Panc1 (cell line): ENCODE data around the gene RAG1. TPM values are rescaled to one million over a fixed set of nuclear protein-coding genes. Genes with fewer than 3 reads are reported as not detected.

Experiments
- ATAC-seq: fragments of 200-7000 bp; cut with Tn5 transposase; 2 replicates; pipeline ENCODE4 v1.9.1; 2020; ENCODE audit warnings: mild to moderate bottlenecking, moderate library complexity
- BruUV-seq: library from RNA; stranded (reverse); fragments of 400-500 nt; replicated peaks from 2 replicates; lab custom pipeline; 2021; lab: Mats Ljungman, UMichigan
- CTCF ChIA-PET: fragments of 300-600 bp; sonication (Branson Sonifier 250); formaldehyde crosslinking; loops from one replicate; lab custom pipeline; 2022; ENCODE audit warnings: antibody characterized with exemption; lab: Charles Lee
- POLR2A ChIA-PET: fragments of 300-600 bp; sonication (Branson Sonifier 250); formaldehyde crosslinking; loops from one replicate; lab custom pipeline; 2022; ENCODE audit warnings: antibody characterized with exemption; lab: Charles Lee
- DNase-seq: peaks from one replicate; pipeline ENCODE4 v3.0.0-alpha.2; 2010; ENCODE audit warnings: low read depth, low spot score
- H3K27ac ChIP-seq: 2 replicates; pipeline ENCODE4 v1.5.1; 2011; ENCODE audit warnings: mild to moderate bottlenecking, low read length, inconsistent platforms
- H3K27me3 ChIP-seq: fragments of 200-500 bp; sonication (Bioruptor generic); 2 replicates; pipeline ENCODE4 v1.6.0; 2014; ENCODE audit warnings: low read length, inconsistent platforms; ENCODE audit not compliant: control insufficient read depth, insufficient read depth
- H3K36me3 ChIP-seq: fragments of 200-500 bp; sonication (Bioruptor generic); 2 replicates; pipeline ENCODE4 v1.5.1; 2014; ENCODE audit warnings: inconsistent platforms, mild to moderate bottlenecking, low read length, moderate library complexity; ENCODE audit not compliant: control insufficient read depth, insufficient read depth
- H3K4me1 ChIP-seq: 2 replicates; pipeline ENCODE4 v1.5.1; 2011; ENCODE audit warnings: inconsistent platforms, mild to moderate bottlenecking, low read length, moderate library complexity; ENCODE audit not compliant: control insufficient read depth, insufficient read depth
- H3K4me3 ChIP-seq, 2 experiments: 2 replicates each; pipeline ENCODE4 v1.5.1; 2011 to 2012; ENCODE audit warnings: low read depth in 2 of 2, low read length in 2 of 2, mild to moderate bottlenecking in 2 of 2, inconsistent platforms in 1 of 2, moderate library complexity in 1 of 2
- H3K9me3 ChIP-seq: fragments of 200-500 bp; sonication (Bioruptor generic); 2 replicates; pipeline ENCODE4 v1.5.1; 2014; ENCODE audit warnings: low read depth, mild to moderate bottlenecking, inconsistent platforms, low read length, moderate library complexity; ENCODE audit not compliant: control insufficient read depth, insufficient read depth
- CTCF ChIP-seq: fragments of 450-650 bp; IDR thresholded peaks from 2 replicates; pipeline ENCODE4 v1.5.1; 2017; ENCODE audit warnings: mild to moderate bottlenecking
- POLR2AphosphoS5 ChIP-seq: IDR thresholded peaks from 2 replicates; pipeline ENCODE4 v1.6.1; 2012; ENCODE audit warnings: mild to moderate bottlenecking, low read depth, low read length, moderate library complexity
- REST ChIP-seq, 2 experiments: IDR thresholded peaks; 2 replicates each; pipeline ENCODE4 v1.6.1; 2011 to 2012; ENCODE audit warnings: low read depth in 2 of 2, control low read depth in 1 of 2, low read length in 1 of 2, mild to moderate bottlenecking in 1 of 2, moderate library complexity in 1 of 2; ENCODE audit not compliant: insufficient read depth in 1 of 2
- SIN3A ChIP-seq: IDR thresholded peaks from 2 replicates; pipeline ENCODE4 v1.6.1; 2012; ENCODE audit warnings: low read depth, mild to moderate bottlenecking, low read length, moderate library complexity, borderline replicate concordance; ENCODE audit not compliant: insufficient read depth
- TCF7L2 ChIP-seq: IDR thresholded peaks from 2 replicates; pipeline ENCODE4 v1.6.1; 2011; ENCODE audit warnings: mild to moderate bottlenecking, low read depth, low read length, inconsistent platforms
- in situ Hi-C: cut with HindIII; loops from 2 replicates; pipeline ENCODE4 v1.10.0; 2016; ENCODE audit warnings: low sequenced_read_pairs, low pct_unique_long_range_greater_than_20kb
- intact Hi-C: fragments of 100-400 bp; cut with micrococcal nuclease; formaldehyde crosslinking; loops from one replicate; pipeline ENCODE4 v1.10.0; 2022; ENCODE audit not compliant: unreplicated experiment
- total RNA-seq: library from RNA; stranded (reverse); gene quantifications from one replicate; pipeline ENCODE4 v1.2.1, GENCODE V29; 2021; ENCODE audit not compliant: unreplicated experiment

The RAG1 gene
- total RNA-seq, 1 experiment from 2014 or later, result 0.44 TPM

- CTCF ChIA-PET, result no interaction called here
- no peak overlapping the region for H3K4me3 ChIP-seq
- POLR2A ChIA-PET, result no interaction called here
- H3K27me3 ChIP-seq, result no peaks in the 10 kb centered on the region; the same call in 1 of the 2 replicates
- ATAC-seq, result no peak
- no peaks in the 10 kb centered on the region for H3K36me3 ChIP-seq
- intact Hi-C loops, result no loop called here
- no peak for TF ChIP-seq TCF7L2
- no peak for TF ChIP-seq SIN3A
- TF ChIP-seq REST (IDR thresholded peaks at IDR 0.05; ENCODE audit: insufficient read depth in 1 of 2, low read depth in 2 of 2, low read length in 1 of 2), result no peak
- TF ChIP-seq POLR2AphosphoS5, result no peak
- TF ChIP-seq CTCF, result no peak
- no TSS peak for BruUV-seq
- H3K4me1 ChIP-seq, result peaks cover 1% of the 10 kb centered on the region; the same call in 1 of the 2 replicates
- DNase-seq, result no peak
- no peaks in the 10 kb centered on the region for H3K9me3 ChIP-seq
- in situ Hi-C loops, result no loop called here
- H3K27ac ChIP-seq, result no peak overlapping the region
Observed at GRCh38 chr11:36583667-36584066, 15.9 kb downstream of the RAG1 start.

DNA sequence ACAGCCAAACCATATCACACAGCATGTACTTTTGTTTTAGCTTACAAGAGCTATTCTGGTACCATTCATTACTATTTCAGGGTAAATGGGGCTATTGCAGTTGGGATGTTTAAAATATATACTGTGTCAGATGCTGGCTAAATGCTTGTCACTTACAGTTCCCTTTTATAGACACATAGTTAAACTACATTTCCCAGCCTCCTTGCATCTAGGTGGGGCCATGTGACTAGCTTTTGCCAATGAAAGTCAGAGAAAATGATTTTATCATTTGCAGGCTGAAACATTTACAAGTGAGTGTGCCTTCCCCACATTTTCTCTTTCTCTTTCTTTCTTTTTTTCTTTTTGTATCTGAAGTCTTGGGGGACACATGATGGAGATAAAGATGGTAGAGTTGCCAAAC is 18.7 kb downstream of the RAG1 start:
- in situ Hi-C loops, result no loop called here
- intact Hi-C loops, result no loop called here
- TF ChIP-seq REST (IDR thresholded peaks at IDR 0.05; ENCODE audit: insufficient read depth in 1 of 2, low read depth in 2 of 2, low read length in 1 of 2), result no peak
- no peak for TF ChIP-seq POLR2AphosphoS5
- no peak for TF ChIP-seq SIN3A
- TF ChIP-seq CTCF, result no peak
- TF ChIP-seq TCF7L2, result no peak
- ChIA-PET POLR2A (no interaction called here), CTCF (no interaction called here)
- H3K27me3 ChIP-seq, result peaks cover 10% of the 10 kb centered on the region
- H3K9me3 ChIP-seq, result no peaks in the 10 kb centered on the region
- DNase-seq (no peak), ATAC-seq (no peak)
- no peak overlapping the region for H3K4me3 ChIP-seq
- H3K36me3 ChIP-seq, result no peaks in the 10 kb centered on the region
- BruUV-seq, result no TSS peak
- H3K4me1 ChIP-seq, result no peaks in the 10 kb centered on the region
- H3K27ac ChIP-seq, result no peak overlapping the region
